ENCODE data around the gene ZC3H10. TPM values are rescaled to one million over a fixed set of nuclear protein-coding genes. Genes with fewer than 3 reads are reported as not detected.
"Not testable (repeated sequence)": the region's sequence is repeated elsewhere in the genome, so short reads cannot be mapped to it uniquely, and the experiment has no call there.

The ZC3H10 gene
- total RNA-seq, 1 experiment from 2014 or later: 3.5 TPM

DNA sequence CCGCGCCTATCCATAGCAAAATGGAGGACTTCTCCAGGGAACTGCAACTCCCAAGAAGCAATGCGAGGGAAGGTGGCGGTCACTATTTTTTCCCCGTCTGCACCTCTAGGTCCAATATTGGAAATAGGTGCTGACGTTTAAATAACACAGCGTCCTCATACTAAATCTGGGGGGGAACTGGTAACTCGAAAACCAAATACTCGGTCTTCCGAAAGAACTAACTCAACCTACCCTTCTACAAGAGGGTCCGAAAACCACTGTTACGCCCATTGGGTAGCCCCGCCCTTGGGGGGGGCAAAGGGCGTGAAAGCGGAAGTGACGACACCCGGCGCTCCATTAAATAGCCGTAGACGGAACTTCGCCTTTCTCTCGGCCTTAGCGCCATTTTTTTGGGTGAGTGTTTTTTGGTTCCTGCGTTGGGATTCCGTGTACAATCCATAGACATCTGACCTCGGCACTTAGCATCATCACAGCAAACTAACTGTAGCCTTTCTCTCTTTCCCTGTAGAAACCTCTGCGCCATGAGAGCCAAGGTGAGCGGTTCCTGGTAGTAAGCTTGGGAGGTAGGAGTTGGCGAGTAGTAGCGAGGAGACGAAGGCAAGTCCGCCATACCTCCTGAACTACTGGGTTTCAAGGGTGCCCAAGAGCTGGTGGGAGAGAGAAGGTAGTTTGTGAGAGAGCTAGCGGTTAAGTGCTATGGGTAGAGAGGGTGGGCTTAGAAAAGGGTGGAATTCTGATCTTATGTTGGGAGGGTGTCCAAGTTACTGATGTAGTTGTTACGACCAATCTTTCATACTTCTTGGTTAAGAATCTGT lies 1.6 kb upstream of the ZC3H10 start, which contains the start of gene RPL41:
Gene RPL41, plus strand, starts transcription at position 367 of the 815 bp plus-strand sequence.
- peaks cover 58% of the 10 kb centered on the region for H3K36me3 Mint-ChIP-seq (ENCODE audit: insufficient read depth, unreplicated experiment)
- peak within 1 kb of the TSS; percentile 100 for H3K27ac Mint-ChIP-seq (ENCODE audit: unreplicated experiment)
- intact Hi-C loops (cut with micrococcal nuclease; ENCODE audit: unreplicated experiment): loop anchor here (1.0 to 10.0 kb wide), 2 partner anchors 12 to 372 kb away; partner anchors contain the start of genes GDF11 and PA2G4
- no peaks in the 10 kb centered on the region for H3K27me3 ChIP-seq (replicated peaks; ENCODE audit: control insufficient read depth, insufficient read depth, low read length)
- peak; percentile 91 to 94 for DNase-seq
- CTCF ChIA-PET: no interaction called here
- TF ChIP-seq, protein P1, sequence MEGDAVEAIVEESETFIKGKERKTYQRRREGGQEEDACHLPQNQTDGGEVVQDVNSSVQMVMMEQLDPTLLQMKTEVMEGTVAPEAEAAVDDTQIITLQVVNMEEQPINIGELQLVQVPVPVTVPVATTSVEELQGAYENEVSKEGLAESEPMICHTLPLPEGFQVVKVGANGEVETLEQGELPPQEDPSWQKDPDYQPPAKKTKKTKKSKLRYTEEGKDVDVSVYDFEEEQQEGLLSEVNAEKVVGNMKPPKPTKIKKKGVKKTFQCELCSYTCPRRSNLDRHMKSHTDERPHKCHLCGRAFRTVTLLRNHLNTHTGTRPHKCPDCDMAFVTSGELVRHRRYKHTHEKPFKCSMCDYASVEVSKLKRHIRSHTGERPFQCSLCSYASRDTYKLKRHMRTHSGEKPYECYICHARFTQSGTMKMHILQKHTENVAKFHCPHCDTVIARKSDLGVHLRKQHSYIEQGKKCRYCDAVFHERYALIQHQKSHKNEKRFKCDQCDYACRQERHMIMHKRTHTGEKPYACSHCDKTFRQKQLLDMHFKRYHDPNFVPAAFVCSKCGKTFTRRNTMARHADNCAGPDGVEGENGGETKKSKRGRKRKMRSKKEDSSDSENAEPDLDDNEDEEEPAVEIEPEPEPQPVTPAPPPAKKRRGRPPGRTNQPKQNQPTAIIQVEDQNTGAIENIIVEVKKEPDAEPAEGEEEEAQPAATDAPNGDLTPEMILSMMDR (IDR thresholded peaks at IDR 0.05; ENCODE audit: insufficient read depth in 1 of 2, low read depth in 1 of 2, low read length in 1 of 2, severe bottlenecking in 1 of 2, unreplicated experiment in 1 of 2): no peak
- POLR2A ChIA-PET: interaction anchor here (0.6 to 3.5 kb wide), 4 partner anchors 12 to 459 kb away, joined by 4 to 27 read pairs (median 14); partner anchors contain the start of genes ESYT1 and PA2G4
- H3K4me3 ChIP-seq (ENCODE audit: low read depth, low read length): peak within 1 kb of the TSS; percentile 70
- H3K27me3 Mint-ChIP-seq (ENCODE audit: insufficient read depth, unreplicated experiment): peaks cover 2% of the 10 kb centered on the region
- peaks cover 20% of the 10 kb centered on the region for H3K4me1 Mint-ChIP-seq (ENCODE audit: low read depth, unreplicated experiment)
- no peaks in the 10 kb centered on the region for H3K9me3 Mint-ChIP-seq (ENCODE audit: unreplicated experiment)
- no TSS peak for BruUV-seq (replicated peaks)
- peak within 1 kb of the TSS; percentile 97 for H3K4me3 Mint-ChIP-seq (ENCODE audit: unreplicated experiment)
- no peaks in the 10 kb centered on the region for H3K9me3 ChIP-seq
- 0 out of 2 replicates have a peak, but pooled peaks cover 1% of the 10 kb centered on the region for H3K36me3 ChIP-seq (ENCODE audit: control insufficient read depth, insufficient read depth, low read length)
- H3K4me1 ChIP-seq: peaks cover 18% of the 10 kb centered on the region

DNA sequence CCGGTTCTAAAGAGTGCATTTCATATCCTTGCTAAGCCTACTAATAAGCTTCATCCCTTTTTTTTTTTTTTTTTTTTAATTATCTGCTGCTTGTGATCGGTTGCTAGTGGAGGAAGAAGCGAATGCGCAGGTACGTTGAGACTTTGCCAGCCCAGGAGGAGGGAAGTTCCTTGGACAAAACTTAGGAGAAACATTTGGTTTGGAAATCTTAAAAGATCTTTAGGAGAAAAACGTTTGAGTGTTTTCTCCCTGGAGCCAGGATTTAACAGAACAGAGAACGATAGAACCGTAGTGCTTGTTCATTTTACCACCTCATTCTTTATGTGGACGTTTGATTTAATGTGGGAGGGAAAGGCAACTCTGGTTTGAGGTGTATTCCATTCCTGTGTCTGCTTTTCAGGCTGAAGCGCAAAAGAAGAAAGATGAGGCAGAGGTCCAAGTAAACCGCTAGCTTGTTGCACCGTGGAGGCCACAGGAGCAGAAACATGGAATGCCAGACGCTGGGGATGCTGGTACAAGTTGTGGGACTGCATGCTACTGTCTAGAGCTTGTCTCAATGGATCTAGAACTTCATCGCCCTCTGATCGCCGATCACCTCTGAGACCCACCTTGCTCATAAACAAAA lies 872 bp upstream of the ZC3H10 start:
- ChIA-PET POLR2A (interaction anchor here (0.6 to 3.5 kb wide), 9 partner anchors 11 to 528 kb away, joined by 3 to 27 read pairs (median 7); partner anchors contain the start of genes ESYT1, PA2G4, RNF41 and SMARCC2), CTCF (interaction anchor here (2.7 to 3.3 kb wide), 2 partner anchors 42 to 72 kb away, joined by 24 to 99 read pairs; partner anchors contain the start of genes MYL6 and SMARCC2)
- H3K9me3 ChIP-seq; H3K36me3 ChIP-seq (ENCODE audit: control insufficient read depth, insufficient read depth, low read length); H3K27me3 ChIP-seq (replicated peaks; ENCODE audit: control insufficient read depth, insufficient read depth, low read length); H3K9me3 Mint-ChIP-seq (ENCODE audit: unreplicated experiment); H3K27me3 Mint-ChIP-seq (ENCODE audit: insufficient read depth, unreplicated experiment); DNase-seq: not testable (repeated sequence)
- Mint-ChIP-seq H3K36me3 (ENCODE audit: insufficient read depth, unreplicated experiment) (peaks cover 51% of the 10 kb centered on the region), H3K27ac (ENCODE audit: unreplicated experiment) (peak overlapping the region; percentile 100), H3K4me1 (ENCODE audit: low read depth, unreplicated experiment) (peaks cover 20% of the 10 kb centered on the region), H3K4me3 (ENCODE audit: unreplicated experiment) (peak overlapping the region; percentile 97)
- Histone ChIP-seq H3K4me1 (peaks cover 18% of the 10 kb centered on the region), H3K4me3 (ENCODE audit: low read depth, low read length) (peak overlapping the region; percentile 70)
- BruUV-seq (replicated peaks): TSS peak; percentile 95
- intact Hi-C loops (cut with micrococcal nuclease; ENCODE audit: unreplicated experiment): loop anchor here (10.0 kb wide), 1 partner anchor 372 kb away; the partner anchor contains the start of gene GDF11

DNA sequence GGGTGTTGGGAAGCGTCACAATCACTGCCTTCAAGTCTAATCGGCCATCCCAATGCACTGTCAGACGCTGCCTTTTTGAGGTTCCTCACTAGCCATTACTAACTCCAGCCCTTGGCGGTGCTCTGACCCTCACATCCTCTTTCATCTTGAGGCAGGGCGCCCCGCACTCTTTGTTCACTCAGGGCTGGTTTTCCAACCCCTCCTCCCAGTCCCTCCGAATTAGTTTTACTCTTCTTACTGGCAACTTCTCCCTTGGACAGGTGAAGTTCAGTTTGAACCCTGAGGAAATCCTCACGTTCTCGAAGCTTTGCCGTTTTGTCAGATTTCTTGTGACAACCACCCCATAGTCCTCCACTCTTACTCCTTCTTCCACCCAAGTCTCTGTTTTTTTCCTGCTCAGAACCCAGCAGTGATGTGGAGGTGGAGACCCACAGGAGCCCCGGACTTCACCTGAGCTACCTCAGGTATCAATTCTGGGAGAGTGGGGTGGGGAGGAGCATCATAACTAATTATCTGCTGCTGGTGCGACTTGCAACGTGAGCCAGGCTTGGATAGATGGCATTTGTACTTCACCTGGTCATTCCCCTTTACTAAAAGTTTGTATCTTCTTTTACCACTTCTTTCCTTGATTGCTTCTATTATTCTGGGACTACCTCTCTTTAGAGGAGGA lies 757 bp downstream of the ZC3H10 start:
- Mint-ChIP-seq H3K27ac (ENCODE audit: unreplicated experiment) (peak overlapping the region; percentile 100), H3K4me1 (ENCODE audit: low read depth, unreplicated experiment) (peaks cover 14% of the 10 kb centered on the region), H3K4me3 (ENCODE audit: unreplicated experiment) (peak overlapping the region; percentile 97), H3K36me3 (ENCODE audit: insufficient read depth, unreplicated experiment) (peaks cover 36% of the 10 kb centered on the region), H3K27me3 (ENCODE audit: insufficient read depth, unreplicated experiment) (peaks cover 2% of the 10 kb centered on the region), H3K9me3 (ENCODE audit: unreplicated experiment) (no peaks in the 10 kb centered on the region)
- Histone ChIP-seq H3K4me3 (ENCODE audit: low read depth, low read length) (peak overlapping the region; percentile 56), H3K36me3 (ENCODE audit: control insufficient read depth, insufficient read depth, low read length) (0 out of 2 replicates have a peak, but pooled peaks cover 1% of the 10 kb centered on the region), H3K27me3 (replicated peaks; ENCODE audit: control insufficient read depth, insufficient read depth, low read length) (no peaks in the 10 kb centered on the region), H3K9me3 (no peaks in the 10 kb centered on the region), H3K4me1 (peaks cover 18% of the 10 kb centered on the region)
- CTCF ChIA-PET: interaction anchor here (0.6 to 3.3 kb wide), 17 partner anchors 9 to 518 kb away, joined by 3 to 99 read pairs (median 6); partner anchors contain the start of genes ESYT1, MYL6, MYL6B and PA2G4
- BruUV-seq (replicated peaks): no TSS peak
- POLR2A ChIA-PET: interaction anchor here (0.6 to 3.5 kb wide), 16 partner anchors 8 to 527 kb away, joined by 3 to 27 read pairs (median 4); partner anchors contain the start of genes ESYT1, MYL6, PA2G4 and RAB5B
- TF ChIP-seq, protein P1 (IDR thresholded peaks at IDR 0.05; ENCODE audit: insufficient read depth in 1 of 2, low read depth in 1 of 2, low read length in 1 of 2, severe bottlenecking in 1 of 2, unreplicated experiment in 1 of 2): no peak
- intact Hi-C loops (cut with micrococcal nuclease; ENCODE audit: unreplicated experiment): loop anchor here (1.0 to 10.0 kb wide), 9 partner anchors 9 to 374 kb away; partner anchors contain the start of genes COQ10A, ESYT1, GDF11 and MYL6B
- no peak for DNase-seq
